ENCODE results near the gene ECHS1.

The ECHS1 gene

GRCh38 chr10:133397938-133398337, 24.8 kb upstream of the ECHS1 start:
- H3K4me3 ChIP-seq (ENCODE audit: low read length in 2 of 2): no peak overlapping the region
- H3K36me3 ChIP-seq (ENCODE audit: control insufficient read depth in 2 of 2, insufficient read depth in 2 of 2, low read length in 2 of 2): peaks cover 23 to 43% of the 10 kb centered on the region in 2 donors
- H3K9me3 ChIP-seq (ENCODE audit: control insufficient read depth in 2 of 2, low read length in 2 of 2): no peaks in the 10 kb centered on the region
- no peaks in the 10 kb centered on the region for H3K27me3 ChIP-seq (ENCODE audit: control insufficient read depth in 1 of 2, insufficient read depth in 2 of 2, low read length in 2 of 2)
- H3K4me1 ChIP-seq (ENCODE audit: control insufficient read depth, insufficient read depth, low read length): peaks cover 11% of the 10 kb centered on the region
- H3K9ac ChIP-seq (ENCODE audit: low read length in 2 of 2): no peak overlapping the region
- H3K27ac ChIP-seq (ENCODE audit: low read length): no peak overlapping the region

- H3K4me3 ChIP-seq (ENCODE audit: low read length in 2 of 2): no peak overlapping the region
- no peak overlapping the region for H3K27ac ChIP-seq (ENCODE audit: low read length)
- H3K9me3 ChIP-seq (ENCODE audit: control insufficient read depth in 2 of 2, low read length in 2 of 2): no peaks in the 10 kb centered on the region
- H3K4me1 ChIP-seq (ENCODE audit: control insufficient read depth, insufficient read depth, low read length): peaks cover 11% of the 10 kb centered on the region
- no peaks in the 10 kb centered on the region for H3K27me3 ChIP-seq (ENCODE audit: control insufficient read depth in 1 of 2, insufficient read depth in 2 of 2, low read length in 2 of 2)
- H3K36me3 ChIP-seq (ENCODE audit: control insufficient read depth in 2 of 2, insufficient read depth in 2 of 2, low read length in 2 of 2): peaks cover 9 to 34% of the 10 kb centered on the region in 2 donors
- H3K9ac ChIP-seq (ENCODE audit: low read length in 2 of 2): no peak overlapping the region
Measured at GRCh38 chr10:133396035-133396624, 23.0 kb upstream of the ECHS1 start.

- peaks cover 5 to 24% of the 10 kb centered on the region in 2 donors for H3K36me3 ChIP-seq (ENCODE audit: control insufficient read depth in 2 of 2, insufficient read depth in 2 of 2, low read length in 2 of 2)
- H3K4me3 ChIP-seq (ENCODE audit: low read length in 2 of 2): peak overlapping the region; percentile 89 to 97
- no peaks in the 10 kb centered on the region for H3K27me3 ChIP-seq (ENCODE audit: control insufficient read depth in 1 of 2, insufficient read depth in 2 of 2, low read length in 2 of 2)
- peak overlapping the region; percentile 89 to 97 for H3K9ac ChIP-seq (ENCODE audit: low read length in 2 of 2)
- no peaks in the 10 kb centered on the region for H3K9me3 ChIP-seq (ENCODE audit: control insufficient read depth in 2 of 2, low read length in 2 of 2)
- peaks cover 11% of the 10 kb centered on the region for H3K4me1 ChIP-seq (ENCODE audit: control insufficient read depth, insufficient read depth, low read length)
- H3K27ac ChIP-seq (ENCODE audit: low read length): peak overlapping the region; percentile 41
Measured at GRCh38 chr10:133394801-133395221, 21.7 kb upstream of the ECHS1 start.

DNA sequence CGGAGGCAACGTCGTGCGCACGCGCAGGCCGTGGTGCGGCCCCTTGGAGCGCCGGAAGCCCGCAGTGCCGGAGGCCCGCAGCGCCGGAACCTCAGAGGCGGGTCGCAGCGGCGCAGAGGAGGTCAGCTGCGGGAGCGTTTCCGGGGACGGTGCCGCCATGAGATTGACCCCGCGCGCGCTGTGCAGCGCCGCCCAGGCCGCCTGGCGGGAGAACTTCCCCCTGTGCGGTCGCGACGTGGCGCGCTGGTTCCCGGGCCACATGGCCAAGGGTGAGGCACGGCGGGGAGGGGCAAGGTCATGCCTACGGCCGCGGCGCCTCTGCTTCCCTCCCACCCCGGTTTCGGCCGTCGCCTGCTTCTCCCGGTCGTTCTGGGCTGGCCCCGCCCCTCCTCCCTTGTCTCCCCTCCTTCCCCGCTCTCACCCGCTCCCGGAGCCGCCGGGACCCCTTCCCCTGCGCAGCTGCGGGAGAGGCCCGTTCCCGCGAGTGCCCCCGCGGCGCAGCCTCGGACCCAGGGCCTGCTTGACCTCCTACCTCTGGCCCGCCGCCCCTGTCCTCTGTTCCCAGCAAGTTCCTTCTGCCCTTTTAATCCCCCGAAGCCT, 21.0 kb upstream of the ECHS1 start, which contains the start of gene MTG1:
TSS of gene MTG1 (plus strand) at position 94 of the 600 bp plus-strand sequence. CDS start at position 158, 64 bp downstream.
- H3K36me3 ChIP-seq (ENCODE audit: control insufficient read depth in 2 of 2, insufficient read depth in 2 of 2, low read length in 2 of 2): peaks cover 5 to 21% of the 10 kb centered on the region in 2 donors

DNA sequence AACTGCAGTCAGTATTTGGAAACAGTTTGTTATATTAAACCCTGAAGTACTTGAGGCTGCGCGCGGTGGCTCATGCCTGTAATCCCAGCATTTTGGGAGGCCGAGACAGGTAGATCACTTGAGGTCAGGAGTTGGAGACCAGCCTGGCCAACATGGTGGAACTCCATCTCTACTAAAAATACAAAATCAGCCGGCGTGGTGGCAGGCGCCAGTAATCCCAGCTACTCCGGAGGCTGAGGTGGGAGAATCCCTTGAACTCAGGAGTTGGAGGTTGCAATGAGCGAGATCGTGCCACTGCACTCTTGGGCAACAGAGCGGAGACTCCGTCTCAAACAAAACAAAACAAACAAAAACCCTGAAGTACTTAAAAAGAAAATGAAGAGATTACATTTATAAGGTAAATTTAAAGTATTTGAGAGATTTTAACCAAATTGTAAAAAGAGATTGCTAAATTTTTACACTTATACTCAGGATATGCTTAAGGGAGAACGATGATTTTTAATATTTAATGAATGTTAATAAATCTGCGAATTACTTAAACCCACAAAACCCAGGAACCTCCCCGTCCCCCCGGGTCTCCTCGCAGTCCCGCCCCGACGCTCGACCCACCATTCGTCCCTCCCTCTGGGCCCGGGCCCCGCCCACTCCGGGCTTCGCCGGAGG, 20.4 kb upstream of the ECHS1 start:
- H3K9ac ChIP-seq (ENCODE audit: low read length in 2 of 2): no peak overlapping the region
- peaks cover 1 to 15% of the 10 kb centered on the region in 2 donors for H3K36me3 ChIP-seq (ENCODE audit: control insufficient read depth in 2 of 2, insufficient read depth in 2 of 2, low read length in 2 of 2)
- peaks cover 11% of the 10 kb centered on the region for H3K4me1 ChIP-seq (ENCODE audit: control insufficient read depth, insufficient read depth, low read length)
- H3K27me3 ChIP-seq (ENCODE audit: control insufficient read depth in 1 of 2, insufficient read depth in 2 of 2, low read length in 2 of 2): no peaks in the 10 kb centered on the region
- peak overlapping the region; percentile 11 to 89 for H3K4me3 ChIP-seq (ENCODE audit: low read length in 2 of 2)
- no peak overlapping the region for H3K27ac ChIP-seq (ENCODE audit: low read length)
- no peaks in the 10 kb centered on the region for H3K9me3 ChIP-seq (ENCODE audit: control insufficient read depth in 2 of 2, low read length in 2 of 2)

More for the DNA sequence above, 21.0 kb upstream of the ECHS1 start, which contains the start of gene MTG1:
- Histone ChIP-seq H3K4me3 (ENCODE audit: low read length in 2 of 2) (peak within 1 kb of the TSS; percentile 89 to 97), H3K9ac (ENCODE audit: low read length in 2 of 2) (peak within 1 kb of the TSS; percentile 89 to 97), H3K4me1 (ENCODE audit: control insufficient read depth, insufficient read depth, low read length) (peaks cover 11% of the 10 kb centered on the region), H3K27ac (ENCODE audit: low read length) (peak within 1 kb of the TSS; percentile 41), H3K27me3 (ENCODE audit: control insufficient read depth in 1 of 2, insufficient read depth in 2 of 2, low read length in 2 of 2) (no peaks in the 10 kb centered on the region), H3K9me3 (ENCODE audit: control insufficient read depth in 2 of 2, low read length in 2 of 2) (no peaks in the 10 kb centered on the region)

- Histone ChIP-seq H3K9ac (ENCODE audit: low read length in 2 of 2) (no peak overlapping the region), H3K36me3 (ENCODE audit: control insufficient read depth in 2 of 2, insufficient read depth in 2 of 2, low read length in 2 of 2) (peaks cover 0 to 11% of the 10 kb centered on the region in 2 donors), H3K27me3 (ENCODE audit: control insufficient read depth in 1 of 2, insufficient read depth in 2 of 2, low read length in 2 of 2) (no peaks in the 10 kb centered on the region), H3K27ac (ENCODE audit: low read length) (no peak overlapping the region), H3K4me1 (ENCODE audit: control insufficient read depth, insufficient read depth, low read length) (peaks cover 11% of the 10 kb centered on the region), H3K9me3 (ENCODE audit: control insufficient read depth in 2 of 2, low read length in 2 of 2) (no peaks in the 10 kb centered on the region), H3K4me3 (ENCODE audit: low read length in 2 of 2) (no peak overlapping the region)
Measured at GRCh38 chr10:133391761-133392518, 18.8 kb upstream of the ECHS1 start.

DNA sequence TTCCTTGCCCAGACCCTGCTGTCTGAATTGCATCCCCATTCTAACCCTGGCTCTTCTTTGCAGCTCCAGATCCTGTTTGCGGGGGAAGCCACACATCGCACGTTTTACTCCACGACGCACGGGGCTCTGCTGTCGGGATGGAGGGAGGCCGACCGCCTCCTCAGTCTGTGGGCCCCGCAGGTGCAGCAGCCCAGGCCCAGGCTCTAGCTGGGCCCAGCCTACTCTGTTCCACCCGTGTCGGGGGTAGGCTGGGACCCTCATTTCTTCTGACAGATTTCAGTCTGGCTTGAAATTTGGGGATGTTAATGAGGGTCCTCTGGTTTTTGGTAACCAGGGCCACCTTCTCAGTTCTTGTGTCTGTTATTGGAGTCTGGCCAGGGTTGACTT, 18.1 kb upstream of the ECHS1 start:
- Histone ChIP-seq H3K4me3 (ENCODE audit: low read length in 2 of 2) (no peak overlapping the region), H3K36me3 (ENCODE audit: control insufficient read depth in 2 of 2, insufficient read depth in 2 of 2, low read length in 2 of 2) (peaks cover 0 to 7% of the 10 kb centered on the region in 2 donors), H3K27me3 (ENCODE audit: control insufficient read depth in 1 of 2, insufficient read depth in 2 of 2, low read length in 2 of 2) (no peaks in the 10 kb centered on the region), H3K4me1 (ENCODE audit: control insufficient read depth, insufficient read depth, low read length) (peaks cover 11% of the 10 kb centered on the region), H3K9me3 (ENCODE audit: control insufficient read depth in 2 of 2, low read length in 2 of 2) (no peaks in the 10 kb centered on the region), H3K27ac (ENCODE audit: low read length) (no peak overlapping the region), H3K9ac (ENCODE audit: low read length in 2 of 2) (no peak overlapping the region)

DNA sequence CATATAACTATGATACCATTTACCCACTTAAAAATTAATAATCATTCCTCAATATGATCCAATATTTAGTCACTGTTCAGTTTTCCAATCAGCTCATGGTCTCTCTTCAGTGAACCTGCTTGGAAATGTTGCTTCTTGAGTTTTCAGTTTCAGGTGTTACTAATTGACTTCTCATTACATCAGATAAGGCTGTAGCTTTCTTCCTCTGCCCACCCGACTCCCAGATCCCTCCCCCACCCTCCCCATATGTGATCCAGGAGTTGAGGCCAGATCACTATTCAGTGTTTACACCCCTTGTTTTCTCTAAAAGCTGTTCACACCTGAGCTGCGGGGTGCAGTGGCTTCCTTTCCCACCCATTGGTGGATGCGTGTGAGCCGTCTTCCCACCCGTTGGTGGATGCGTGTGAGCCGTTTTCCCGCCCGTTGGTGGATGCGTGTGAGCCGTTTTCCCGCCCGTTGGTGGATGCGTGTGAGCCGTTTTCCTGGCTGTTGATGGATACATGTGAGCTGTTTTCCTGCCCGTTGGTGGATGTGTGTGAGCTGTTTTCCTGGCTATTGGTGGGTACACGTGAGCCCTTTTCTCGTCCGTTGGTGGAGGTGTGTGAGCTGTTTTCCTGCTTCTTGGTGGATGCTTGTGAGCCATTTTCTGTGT, 17.6 kb upstream of the ECHS1 start:
- H3K4me3 ChIP-seq (ENCODE audit: low read length in 2 of 2): no peak overlapping the region
- H3K9me3 ChIP-seq (ENCODE audit: control insufficient read depth in 2 of 2, low read length in 2 of 2): no peaks in the 10 kb centered on the region
- H3K36me3 ChIP-seq (ENCODE audit: control insufficient read depth in 2 of 2, insufficient read depth in 2 of 2, low read length in 2 of 2): peaks cover 0 to 4% of the 10 kb centered on the region in 2 donors
- H3K4me1 ChIP-seq (ENCODE audit: control insufficient read depth, insufficient read depth, low read length): peaks cover 11% of the 10 kb centered on the region
- H3K9ac ChIP-seq (ENCODE audit: low read length in 2 of 2): no peak overlapping the region
- no peaks in the 10 kb centered on the region for H3K27me3 ChIP-seq (ENCODE audit: control insufficient read depth in 1 of 2, insufficient read depth in 2 of 2, low read length in 2 of 2)
- no peak overlapping the region for H3K27ac ChIP-seq (ENCODE audit: low read length)

GRCh38 chr10:133388973-133389818, 16.0 kb upstream of the ECHS1 start:
- Histone ChIP-seq H3K4me1 (ENCODE audit: control insufficient read depth, insufficient read depth, low read length) (no peaks in the 10 kb centered on the region), H3K9me3 (ENCODE audit: control insufficient read depth in 2 of 2, low read length in 2 of 2) (no peaks in the 10 kb centered on the region), H3K36me3 (ENCODE audit: control insufficient read depth in 2 of 2, insufficient read depth in 2 of 2, low read length in 2 of 2) (peaks cover 0 to 4% of the 10 kb centered on the region in 2 donors), H3K4me3 (ENCODE audit: low read length in 2 of 2) (no peak overlapping the region), H3K27me3 (ENCODE audit: control insufficient read depth in 1 of 2, insufficient read depth in 2 of 2, low read length in 2 of 2) (no peaks in the 10 kb centered on the region), H3K9ac (ENCODE audit: low read length in 2 of 2) (no peak overlapping the region), H3K27ac (ENCODE audit: low read length) (no peak overlapping the region)

Data from stomach smooth muscle (tissue), 2 donors.